Activated CD8-positive, alpha-beta memory T cell treated with anti-CD3 and anti-CD28 coated beads for 1 hour (primary cell): ENCODE data around the gene AP3D1.
"Not testable (repeated sequence)": the region's sequence is repeated elsewhere in the genome, so short reads cannot be mapped to it uniquely, and the experiment has no call there.

Experiments used
- DNase-seq, 2 donors: peaks; one replicate each; pipeline ENCODE4 v3.0.0-alpha.2; 2020; ENCODE audit warnings: low read depth in 1 of 2; ENCODE audit errors: extremely low read depth in 1 of 2

The AP3D1 gene

DNA sequence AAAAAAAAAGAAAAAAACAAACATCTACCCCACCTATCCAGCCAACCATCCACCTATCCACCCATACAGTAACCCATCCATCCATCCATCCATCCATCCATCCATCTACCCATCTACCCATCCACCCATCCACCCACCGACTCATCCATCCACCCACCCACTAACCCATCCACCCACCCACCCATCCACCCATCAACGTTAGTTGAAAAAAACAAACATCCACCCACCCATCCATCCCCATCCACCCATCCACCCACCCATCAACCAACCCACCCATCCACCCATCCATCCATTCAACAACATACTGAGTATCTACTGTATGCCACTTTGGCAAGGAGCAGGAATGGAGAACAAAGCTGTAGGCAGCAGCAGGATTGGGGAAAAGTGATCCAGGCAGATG is 6.1 kb upstream of the AP3D1 start:
- no peak for DNase-seq

DNA sequence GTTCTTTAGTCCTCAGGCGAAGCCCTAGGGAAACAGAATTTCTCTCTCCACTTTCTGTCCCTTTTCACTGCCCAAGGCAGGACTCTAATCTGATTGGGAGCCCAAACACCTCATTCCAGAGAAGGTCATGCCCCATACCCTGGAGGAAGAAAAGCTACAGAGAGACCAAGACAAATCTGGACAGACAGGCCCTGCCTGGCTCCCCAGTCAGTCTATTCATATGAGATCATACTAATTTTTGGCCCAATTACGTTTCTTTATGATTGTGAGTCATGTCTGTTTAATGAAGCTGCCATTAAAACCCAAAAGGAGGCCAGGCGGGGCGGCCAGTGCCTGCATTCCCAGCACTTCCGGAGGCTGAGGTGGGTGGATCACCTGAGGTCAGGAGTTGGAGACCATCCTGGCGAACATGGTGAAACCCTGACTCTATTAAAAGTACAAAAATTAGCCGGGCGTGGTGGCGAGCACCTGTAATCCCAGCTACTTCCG is 3.3 kb upstream of the AP3D1 start:
- DNase-seq = no peak

DNA sequence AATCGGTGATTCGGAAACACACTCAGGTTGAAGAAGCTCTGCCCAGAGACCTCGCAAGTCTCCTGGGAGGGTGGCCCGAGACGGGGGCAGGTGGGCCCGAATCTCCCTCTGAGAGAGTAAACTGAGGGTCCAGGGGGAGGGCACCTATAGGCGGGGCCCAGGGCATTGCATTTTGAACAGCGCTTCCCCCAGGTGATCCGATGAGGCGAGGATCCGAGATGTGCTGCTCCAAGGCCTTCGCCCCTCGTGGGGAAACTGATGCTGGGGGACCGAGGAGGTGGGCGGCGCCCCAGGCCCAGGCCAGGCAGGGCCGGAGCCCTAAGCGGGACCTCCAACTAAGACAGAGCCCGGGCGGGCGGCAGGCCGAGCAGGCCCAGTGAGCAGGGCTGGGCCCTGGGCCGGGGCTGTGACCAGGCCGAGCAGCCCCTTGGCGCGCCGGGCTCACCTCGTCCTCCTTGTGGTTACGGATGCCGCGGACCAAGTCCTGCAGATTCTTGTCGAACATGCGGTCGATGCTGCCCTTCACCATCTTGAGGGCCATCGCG is 500 bp downstream of the AP3D1 start:
- no peak for DNase-seq

DNA sequence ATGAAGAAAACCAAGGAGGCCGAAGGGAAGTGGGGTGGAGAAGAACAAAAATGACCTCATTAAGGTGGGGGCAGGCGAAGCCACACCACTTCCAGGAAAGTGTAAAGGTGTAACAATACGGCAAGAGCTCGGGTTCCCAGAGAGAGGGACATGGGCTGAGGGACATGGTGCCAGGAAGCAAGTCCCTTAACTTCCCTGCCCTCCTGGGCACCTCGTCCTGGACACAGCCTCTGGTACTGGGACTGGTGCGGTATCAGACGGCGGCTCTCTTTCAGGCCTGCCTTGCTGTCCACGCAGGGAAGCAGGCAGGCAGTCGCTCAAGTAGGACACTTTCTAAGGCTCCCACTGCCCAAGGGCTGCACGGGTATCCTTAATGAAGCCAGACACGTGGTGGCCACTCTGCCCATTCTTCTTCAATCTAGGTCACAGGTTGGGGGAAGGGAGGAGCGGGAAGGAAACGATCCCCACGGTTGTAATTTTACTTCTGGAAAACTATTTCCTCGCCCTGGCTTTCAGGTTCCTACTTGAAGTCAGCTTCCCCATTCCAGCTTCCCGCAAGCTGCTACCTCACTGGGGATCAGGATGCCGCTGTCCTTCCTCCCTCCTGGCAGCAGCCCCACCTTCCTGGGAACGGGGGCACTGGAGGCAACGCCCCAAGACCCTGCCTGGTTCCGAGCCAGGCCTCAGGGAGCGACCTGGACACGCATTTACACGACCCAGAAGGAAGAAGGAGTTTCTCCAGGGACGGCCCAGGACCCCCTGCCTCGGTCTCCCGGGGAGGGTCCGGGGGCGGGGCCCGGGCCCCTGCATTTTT is 1.2 kb downstream of the AP3D1 start:
- DNase-seq = no peak

DNA sequence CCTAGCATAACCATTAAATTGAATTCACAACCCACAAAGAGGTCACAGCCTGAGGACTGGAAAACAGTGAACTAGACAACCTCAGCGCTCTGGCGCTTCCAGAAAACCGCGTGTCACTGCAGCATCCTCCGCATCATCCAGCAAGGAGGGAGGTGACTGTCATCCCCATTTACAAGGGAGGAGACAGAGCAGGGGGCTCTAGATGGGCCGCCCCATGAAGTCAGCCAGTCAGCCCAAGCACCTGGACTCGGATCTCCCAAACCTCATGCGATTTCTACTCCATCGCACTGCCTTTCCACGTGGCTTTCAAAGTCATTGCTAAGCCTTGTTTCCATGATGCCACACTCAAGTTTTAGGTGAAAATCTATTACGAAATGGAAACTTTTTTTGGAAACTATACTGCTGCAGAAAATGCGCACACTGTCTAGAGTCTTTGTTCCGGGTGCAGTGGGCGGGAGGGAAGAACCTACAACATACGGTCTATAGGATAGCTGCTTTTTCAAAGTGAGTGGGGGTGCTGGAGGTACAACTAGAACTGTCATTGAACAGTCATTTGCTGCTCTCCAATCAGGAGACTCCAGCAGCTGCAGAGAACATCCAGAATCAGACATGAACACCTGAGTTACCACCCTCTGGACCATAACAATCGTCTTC is 2.8 kb downstream of the AP3D1 start:
- DNase-seq = no peak

DNA sequence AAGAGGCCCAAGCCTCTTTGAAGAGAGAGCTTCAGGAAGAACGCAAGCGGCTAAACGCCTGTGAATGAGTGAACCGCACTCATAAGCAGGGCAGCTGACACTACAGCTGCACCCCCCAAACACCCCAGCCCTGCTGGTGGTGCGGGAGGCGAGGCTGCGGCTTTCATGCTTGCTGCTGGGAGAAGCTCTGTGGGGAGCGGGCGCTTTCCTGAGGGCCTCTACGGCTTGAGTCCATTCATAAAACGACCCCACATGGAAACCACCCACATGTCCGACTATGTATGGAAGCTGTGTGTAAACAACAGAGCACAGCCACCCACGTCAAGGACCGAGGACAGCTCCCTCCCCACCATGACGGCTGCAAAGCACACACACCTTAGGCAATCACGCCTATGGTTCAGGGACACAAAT is 5.5 kb downstream of the AP3D1 start:
- DNase-seq = no peak

DNA sequence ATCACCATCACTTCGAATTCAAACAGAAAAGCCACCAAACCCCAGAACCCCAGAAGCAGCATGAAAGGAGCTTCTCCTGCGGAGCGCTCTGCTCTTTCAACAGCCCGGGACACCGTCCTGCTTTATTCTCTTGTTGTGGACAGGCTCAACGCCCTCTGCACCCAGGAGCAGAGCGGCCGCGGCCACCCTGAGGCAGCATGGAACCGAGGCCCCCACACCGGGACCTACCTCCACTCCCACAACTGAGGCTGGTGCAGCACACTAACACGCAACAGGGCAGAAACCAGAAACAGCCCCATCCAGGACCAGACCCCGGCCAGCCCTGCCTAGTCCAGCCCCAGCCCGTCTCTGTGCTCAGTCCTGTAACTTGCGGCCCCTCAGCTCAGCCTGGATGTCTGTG is 7.2 kb downstream of the AP3D1 start:
- no peak for DNase-seq

DNA sequence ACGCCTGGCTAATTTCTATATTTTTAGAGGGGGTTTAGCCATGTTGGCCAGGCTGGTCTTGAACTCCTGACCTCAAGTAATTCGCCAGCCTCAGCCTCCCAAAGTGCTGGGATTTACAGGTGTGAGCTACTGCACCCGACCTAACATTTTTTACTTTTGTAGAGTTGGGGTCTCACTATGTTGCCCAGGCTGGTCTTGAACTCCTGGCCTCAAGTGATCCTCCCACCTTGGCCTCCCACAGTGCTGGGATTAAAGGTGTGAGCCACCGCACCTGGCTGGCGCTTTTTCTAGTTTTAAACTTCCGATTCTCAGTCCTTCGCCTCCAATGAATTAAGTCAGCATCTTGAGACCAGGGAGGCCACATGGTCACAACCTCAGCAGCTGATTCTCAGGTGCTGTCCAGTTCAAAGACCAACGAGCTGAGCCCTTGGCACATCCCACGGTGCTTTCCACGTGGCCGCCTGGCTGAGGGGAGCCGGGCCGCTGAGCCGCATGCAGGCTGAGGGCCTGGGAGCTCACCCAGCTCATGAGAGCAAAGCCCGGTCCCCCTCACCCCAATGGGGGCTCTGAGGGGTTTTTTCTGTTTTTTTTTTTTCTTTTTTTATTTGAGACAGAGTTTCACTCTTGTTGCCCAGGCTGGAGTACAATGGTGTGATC is 9.1 kb downstream of the AP3D1 start:
- no peak for DNase-seq

DNA sequence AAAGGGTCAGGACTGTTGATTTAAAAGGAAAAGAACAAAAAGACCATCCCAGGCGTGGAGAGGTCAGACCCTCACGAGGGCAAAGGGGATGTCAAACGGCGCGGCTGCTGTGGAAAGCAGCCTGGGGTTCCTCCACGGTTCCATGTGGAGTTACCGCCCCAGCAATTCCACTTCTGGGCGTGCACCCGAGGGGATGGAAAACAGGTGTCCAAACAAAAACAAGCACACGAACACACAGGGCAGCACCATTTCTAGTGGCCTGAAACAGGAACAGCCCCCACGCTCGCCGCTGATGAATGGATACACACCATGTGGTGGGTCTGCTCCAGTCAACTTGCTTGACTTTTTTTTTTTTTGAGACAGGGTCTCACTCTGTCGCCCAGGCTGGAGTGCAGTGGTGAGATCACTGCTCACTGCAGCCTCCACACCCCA is 11.2 kb downstream of the AP3D1 start:
- no peak for DNase-seq

DNA sequence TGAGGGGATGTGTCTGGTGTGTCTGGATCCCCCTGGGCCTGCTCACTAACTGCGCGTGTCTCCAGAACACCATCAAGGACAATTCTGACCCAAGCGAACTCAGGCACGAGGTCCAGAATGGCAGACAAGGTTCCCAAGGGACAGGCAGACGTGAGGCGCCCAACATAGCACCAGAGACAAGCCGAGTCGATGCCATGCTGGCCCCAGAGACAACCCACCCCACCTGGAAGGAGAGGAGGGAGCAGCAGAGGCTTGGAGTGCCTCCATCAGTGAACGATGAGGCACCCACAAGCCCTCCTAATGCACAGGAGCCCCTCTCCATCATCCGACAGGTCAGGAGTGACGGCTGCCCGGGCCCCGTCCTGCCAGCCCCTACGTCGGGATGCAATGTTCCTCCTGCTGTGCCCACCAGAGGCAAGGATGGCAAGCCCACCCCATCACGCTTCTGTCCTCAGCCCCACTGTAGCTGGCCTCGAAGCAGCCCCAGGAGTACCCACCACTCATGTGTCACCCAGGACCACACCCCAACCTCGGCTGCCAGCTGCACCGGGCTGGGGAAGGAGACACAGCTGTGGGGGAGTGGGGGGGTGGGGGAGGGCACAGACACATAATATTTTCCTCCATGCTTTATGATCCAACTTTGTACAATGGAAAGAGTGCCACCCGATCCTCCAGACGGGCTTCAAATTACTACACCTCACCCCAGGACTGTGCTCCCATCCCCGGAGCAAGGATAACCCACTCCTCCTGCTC is 11.8 kb downstream of the AP3D1 start:
- DNase-seq = no peak

DNA sequence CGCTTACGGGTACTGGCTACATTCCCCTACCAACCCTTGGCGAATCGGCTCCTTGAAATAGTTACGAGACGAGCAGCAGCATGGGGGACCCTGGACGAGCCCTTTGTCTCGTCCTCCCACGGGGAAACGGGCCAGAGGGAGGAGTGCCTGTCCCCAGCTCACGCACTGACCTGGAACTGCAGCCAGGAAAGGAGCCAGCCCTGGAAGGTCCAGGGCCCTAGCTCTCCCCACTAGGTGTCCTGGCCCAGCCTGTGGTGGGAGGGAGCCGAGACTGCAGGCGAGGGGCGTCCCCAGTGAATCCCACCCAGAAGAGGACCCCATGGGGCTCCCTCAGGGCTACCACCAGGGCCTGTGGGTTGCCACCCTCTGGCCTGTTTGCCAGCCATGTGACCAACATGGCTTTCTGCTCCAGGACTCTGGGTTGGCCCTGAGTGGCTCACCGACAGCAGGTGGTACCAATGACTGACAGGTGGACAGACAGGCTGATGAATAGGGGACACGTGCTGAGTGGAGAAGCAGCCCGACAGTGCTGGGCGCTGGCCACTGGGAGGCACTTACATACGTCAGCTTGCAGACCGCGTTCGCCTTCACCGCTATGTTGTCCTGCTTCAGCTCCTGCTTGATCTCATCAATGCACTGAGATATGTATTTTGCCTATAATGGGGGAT is 13.2 kb downstream of the AP3D1 start:
- no peak for DNase-seq

DNA sequence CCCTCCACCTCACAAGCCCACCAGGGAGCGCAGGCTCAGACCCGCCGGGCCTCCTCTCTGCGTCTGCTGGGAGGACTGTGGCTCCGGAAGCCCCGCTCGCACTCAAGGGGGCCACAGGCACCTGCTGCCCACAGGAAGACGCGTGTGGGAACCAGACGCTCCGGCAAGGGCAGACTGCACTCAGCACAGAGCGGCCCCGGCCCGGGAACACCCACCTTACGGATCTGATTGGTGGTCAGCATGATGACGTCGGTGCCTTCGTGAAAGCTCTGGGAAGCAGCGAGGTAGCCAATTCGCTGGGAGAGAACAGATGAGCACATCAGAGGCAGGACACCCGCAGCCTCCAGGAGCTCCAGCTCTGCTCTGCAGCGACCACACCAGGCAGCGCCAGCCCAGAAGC is 14.6 kb downstream of the AP3D1 start:
- DNase-seq = no peak

DNA sequence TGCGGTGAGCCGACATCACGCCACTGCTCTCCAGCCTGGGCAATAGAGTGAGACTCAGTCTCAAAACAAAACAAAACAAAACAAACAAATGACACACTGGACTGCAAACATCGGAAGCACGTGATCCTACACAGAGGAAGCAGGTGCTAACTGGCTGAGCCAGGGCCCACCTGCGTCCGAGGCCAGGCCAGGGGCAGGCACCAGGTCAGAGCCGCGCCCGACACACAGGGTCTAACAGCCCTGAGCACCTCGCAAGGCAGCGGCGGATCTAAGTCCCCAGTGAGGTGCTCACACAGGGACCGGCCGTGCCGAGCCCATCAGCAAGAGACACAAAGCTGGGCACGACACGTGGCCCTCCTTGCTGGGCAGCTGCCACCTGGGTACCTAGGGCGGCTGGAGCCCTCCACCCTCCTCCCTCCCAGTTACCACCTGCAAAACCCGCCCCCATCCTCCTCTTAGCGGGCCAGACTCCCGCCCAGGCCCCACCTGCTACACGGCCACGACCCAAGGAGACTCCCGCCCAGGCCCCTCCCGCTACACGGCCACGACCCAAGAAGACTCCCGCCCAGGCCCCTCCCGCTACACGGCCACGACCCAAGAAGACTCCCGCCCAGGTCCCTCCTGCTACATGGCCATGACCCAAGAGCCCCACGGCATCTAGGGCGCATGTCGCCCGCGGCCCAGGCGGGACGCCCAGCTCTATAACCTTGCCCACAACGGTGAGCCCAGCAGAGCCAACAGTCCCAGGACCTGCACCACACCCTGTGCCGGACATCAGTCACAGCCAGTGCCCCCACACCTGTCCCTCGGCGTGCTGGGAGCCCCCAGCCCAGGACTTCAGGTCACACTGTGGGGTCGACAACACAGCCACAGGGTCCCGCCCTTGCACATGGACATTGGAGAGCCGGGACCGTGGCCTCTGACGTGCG is 15.6 kb downstream of the AP3D1 start:
- no peak for DNase-seq

DNA sequence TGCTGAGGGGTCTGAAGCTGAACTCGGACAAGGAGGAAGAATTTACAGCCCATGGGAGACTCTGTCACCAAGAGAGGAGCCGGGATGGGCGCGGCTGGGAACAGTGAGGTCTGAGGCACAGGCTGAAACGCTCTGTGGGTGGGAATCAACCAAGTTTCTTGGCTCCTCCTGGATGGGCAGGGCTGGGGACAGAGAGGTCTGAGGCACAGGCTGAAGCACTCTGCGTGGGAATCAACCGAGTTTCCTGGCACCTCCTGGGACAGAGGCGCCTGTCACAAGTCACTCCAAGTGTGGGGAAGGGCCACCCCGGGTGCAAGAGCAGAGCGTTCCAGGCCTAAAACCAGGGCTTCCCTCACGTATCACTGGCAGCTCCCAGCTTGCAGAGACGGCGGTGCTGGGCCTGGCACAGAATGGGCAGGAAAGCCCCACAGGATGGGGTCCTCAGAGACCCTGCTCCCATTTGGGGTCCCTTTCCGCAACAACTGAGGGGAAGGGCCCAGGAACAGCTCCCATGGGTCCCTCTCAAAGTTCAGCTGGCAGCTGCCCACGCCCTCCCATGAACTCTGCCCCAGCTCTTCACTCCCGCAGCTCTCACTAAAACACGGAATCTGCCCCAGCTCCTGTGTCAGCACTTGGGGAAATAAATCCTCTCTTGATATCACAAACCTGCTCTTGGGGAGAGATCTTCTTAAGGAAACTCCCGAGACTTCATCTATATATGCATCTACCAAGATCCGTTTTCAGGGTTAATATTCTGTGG is 18.5 kb downstream of the AP3D1 start:
- no peak for DNase-seq

DNA sequence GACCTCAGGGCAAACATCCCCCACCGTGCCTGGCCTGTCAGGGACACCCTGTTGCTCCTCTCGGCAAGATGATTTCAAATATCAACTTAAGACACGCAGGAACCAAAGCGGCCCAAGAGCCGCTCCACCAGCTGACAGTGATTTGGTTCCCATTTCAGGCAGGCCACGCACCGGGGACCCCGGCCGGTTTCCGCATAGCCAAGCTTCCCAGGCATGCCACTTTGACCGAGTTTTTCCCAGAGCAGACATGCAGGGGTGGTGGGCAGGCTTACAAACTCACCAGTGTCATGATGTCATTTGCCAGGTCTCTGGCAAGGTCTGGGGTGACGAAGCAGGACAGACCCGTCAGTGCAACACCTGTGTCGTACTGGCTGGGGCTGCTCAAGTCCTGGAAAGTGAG is 19.2 kb downstream of the AP3D1 start:
- no peak for DNase-seq

DNA sequence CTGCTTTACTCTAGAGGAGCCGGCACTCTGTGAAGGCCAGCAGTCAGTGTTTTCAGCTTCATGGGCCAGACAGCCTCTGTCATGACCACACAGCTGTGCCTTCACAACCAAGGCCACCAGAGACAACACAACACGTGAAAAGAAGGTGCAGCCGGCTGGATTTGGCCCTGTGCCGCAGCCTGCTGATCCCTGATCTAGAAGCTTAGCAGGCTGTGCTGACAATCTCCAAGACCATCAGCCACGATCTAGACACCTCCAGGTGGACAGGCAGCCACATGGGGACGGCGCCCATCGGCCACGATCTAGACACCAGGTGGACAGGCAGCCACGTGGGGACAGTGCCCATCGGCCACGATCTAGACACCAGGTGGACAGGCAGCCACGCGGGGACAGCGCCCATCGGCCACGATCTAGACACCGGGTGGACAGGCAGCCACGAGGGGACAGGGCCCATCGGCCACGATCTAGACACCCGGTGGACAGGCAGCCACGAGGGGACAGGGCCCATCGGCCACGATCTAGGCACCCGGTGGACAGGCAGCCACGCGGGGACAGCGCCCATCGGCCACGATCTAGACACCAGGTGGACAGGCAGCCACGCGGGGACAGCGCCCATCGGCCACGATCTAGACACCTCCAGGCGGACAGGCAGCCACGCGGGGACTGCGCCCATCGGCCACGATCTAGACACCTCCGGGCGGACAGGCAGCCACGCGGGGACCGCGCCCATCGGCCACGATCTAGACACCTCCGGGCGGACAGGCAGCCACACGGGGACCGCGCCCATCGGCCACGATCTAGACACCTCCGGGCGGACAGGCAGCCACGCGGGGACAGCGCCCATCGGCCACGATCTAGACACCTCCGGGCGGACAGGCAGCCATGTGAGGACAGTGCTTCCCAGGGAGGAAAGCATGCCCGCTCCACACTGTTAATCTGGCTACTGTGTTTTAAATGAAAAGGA is 20.1 kb downstream of the AP3D1 start:
- not testable (repeated sequence) for DNase-seq
